Measurements from ENCODE around the gene DPYSL3.

DNA sequence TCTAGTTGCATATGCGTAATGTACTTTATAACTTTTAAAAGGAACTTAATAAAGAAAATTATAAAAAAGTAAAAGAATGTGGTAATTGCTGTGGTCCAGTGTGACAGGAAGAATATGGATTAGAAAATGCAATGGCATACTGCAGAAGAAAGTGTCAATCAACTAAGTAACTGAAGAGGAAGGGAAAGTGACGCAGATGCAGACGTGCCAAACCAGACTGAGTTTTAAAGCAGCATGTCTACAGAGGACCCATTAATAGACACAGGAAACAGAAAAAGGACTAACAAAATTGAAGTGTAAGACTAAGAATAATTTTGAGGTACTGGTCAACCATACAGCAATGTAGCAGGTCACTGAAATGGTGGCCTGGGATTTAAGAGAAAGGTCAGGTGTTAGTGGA is 73.3 kb downstream of the DPYSL3 start:
- TF ChIP-seq BHLHE40 (IDR thresholded peaks at IDR 0.05; ENCODE audit: borderline replicate concordance) (no peak), TARDBP (IDR thresholded peaks at IDR 0.05) (no peak), NFRKB (IDR thresholded peaks at IDR 0.05) (no peak), SP1 (IDR thresholded peaks at IDR 0.05) (no peak), FOXM1 (IDR thresholded peaks at IDR 0.05; ENCODE audit: borderline replicate concordance) (no peak), CTBP1 (IDR thresholded peaks at IDR 0.05; ENCODE audit: borderline replicate concordance) (no peak), FOXA1 (IDR thresholded peaks at IDR 0.05) (no peak), FOXK2 (IDR thresholded peaks at IDR 0.05) (no peak), ELF4 (IDR thresholded peaks at IDR 0.05) (no peak), HDGF (IDR thresholded peaks at IDR 0.05; ENCODE audit: borderline replicate concordance) (no peak), SUZ12 (IDR thresholded peaks at IDR 0.05) (no peak), ARNT (IDR thresholded peaks at IDR 0.05) (no peak), LEF1 (IDR thresholded peaks at IDR 0.05; ENCODE audit: borderline replicate concordance) (no peak)
- TF ChIP-seq, protein P1, sequence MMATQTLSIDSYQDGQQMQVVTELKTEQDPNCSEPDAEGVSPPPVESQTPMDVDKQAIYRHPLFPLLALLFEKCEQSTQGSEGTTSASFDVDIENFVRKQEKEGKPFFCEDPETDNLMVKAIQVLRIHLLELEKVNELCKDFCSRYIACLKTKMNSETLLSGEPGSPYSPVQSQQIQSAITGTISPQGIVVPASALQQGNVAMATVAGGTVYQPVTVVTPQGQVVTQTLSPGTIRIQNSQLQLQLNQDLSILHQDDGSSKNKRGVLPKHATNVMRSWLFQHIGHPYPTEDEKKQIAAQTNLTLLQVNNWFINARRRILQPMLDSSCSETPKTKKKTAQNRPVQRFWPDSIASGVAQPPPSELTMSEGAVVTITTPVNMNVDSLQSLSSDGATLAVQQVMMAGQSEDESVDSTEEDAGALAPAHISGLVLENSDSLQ (IDR thresholded peaks at IDR 0.05), result no peak
